ENCODE results near the gene PHLDB2.
"Not testable (repeated sequence)": the region's sequence is repeated elsewhere in the genome, so short reads cannot be mapped to it uniquely, and the experiment has no call there.

PHLDB2 gene

GRCh38 chr3:111859061-111859973 lies at the start of gene PHLDB2:
Gene PHLDB2, plus strand, starts transcription at chr3:111859265. Its CDS starts 24,813 bp downstream, at chr3:111884078.
- peak; percentile 67 to 68 for DNase-seq

DNA sequence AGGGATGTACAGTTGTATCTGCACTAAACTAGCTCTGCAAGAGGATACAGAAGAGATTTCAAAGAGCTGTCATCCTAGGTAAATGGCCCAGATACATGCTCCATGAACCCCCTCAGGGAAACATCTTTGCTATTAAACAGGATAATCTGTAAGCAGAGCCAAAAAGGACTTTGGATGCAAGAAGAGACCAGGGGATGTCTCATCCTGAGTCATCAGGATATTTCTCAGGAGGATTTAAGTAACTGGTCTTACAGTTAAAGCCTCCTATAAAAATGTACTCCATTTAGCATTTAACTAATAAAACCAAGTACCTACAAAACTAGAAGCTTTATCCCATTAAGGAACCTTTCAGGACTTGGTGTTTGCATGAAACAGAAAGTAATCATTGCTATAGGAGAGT lies 48.2 kb upstream of the PHLDB2 start:
- no peak for DNase-seq

GRCh38 chr3:111811811-111812210 lies 47.3 kb upstream of the PHLDB2 start:
- no peak for DNase-seq

DNA sequence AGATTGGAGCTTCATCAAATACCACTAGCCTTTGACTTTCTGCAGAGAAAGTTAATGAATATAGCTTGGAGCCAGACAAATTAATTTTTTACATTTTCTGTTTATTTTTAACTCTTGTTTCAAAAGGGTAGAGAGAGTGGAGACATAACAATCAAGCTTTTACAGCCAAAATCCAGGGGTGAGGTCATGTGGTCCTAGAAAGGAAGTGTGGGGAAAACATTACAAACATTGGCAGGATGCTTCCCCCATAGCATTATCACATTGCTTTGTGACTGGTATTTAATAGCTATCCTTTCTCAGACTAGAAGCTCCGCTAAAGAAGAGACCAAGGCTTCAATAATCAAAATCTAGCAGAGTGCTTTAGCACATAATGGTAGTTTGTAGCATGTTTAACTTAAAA lies 46.4 kb upstream of the PHLDB2 start:
- no peak for DNase-seq

GRCh38 chr3:111813441-111813840 lies 45.6 kb upstream of the PHLDB2 start:
- DNase-seq, result no peak

GRCh38 chr3:111813979-111814378 lies 45.1 kb upstream of the PHLDB2 start:
- no peak for DNase-seq

GRCh38 chr3:111816771-111817170 lies 42.3 kb upstream of the PHLDB2 start:
- DNase-seq, result not testable (repeated sequence)

- DNase-seq, result no peak
These were observed 39.1 kb upstream of the PHLDB2 start for GRCh38 chr3:111819927-111820326.

- no peak for DNase-seq
These were observed 38.4 kb upstream of the PHLDB2 start for GRCh38 chr3:111820651-111821050.

- no peak for DNase-seq
These were observed 37.2 kb upstream of the PHLDB2 start for GRCh38 chr3:111821891-111822290.

- no peak for DNase-seq
These were observed 36.3 kb upstream of the PHLDB2 start for GRCh38 chr3:111822804-111823203.

DNA sequence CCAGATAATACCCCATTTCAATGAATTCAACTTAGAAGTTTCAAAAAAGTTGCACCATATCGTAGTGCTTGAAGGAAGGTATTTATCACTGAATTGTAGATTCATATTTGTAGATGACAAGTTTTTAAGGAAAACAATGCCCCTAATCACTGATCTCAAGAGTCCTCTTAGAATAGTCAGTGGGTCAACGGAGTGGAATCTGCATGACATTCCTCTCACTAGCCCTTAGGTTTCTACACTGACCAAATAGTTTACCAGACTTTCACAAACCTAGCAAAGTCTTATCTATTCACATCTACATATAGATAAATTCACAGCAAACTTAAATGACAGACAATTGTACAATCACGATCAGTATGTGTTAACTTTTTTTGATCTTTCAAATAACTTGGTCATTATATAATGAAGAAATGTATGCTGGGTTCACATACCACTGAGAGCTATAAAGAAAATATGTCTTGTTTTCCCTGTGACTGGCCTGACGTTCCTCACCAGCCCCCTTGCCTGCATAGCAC lies 35.7 kb upstream of the PHLDB2 start:
- no peak for DNase-seq

- DNase-seq, result no peak
These were observed 34.7 kb upstream of the PHLDB2 start for GRCh38 chr3:111824351-111824750.

DNA sequence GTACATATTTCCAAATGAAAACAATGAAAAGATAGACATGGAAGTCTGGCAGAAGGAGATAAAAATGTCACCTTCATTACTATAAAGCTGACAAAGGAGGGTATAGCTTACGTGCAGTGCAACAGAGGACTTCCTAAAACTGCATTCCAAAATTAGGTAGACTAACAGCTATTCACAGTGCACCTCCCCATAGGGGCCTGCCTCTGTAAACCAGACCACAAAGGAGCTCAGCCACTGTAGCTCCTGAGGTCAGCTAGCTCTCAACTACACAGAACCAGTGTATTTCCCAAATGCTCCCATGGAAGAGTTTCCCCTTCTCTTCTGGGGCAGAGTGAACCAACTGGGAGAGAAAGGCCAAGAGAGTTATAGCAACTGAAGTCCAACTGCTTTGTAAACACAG lies 31.2 kb upstream of the PHLDB2 start:
- no peak for DNase-seq

DNA sequence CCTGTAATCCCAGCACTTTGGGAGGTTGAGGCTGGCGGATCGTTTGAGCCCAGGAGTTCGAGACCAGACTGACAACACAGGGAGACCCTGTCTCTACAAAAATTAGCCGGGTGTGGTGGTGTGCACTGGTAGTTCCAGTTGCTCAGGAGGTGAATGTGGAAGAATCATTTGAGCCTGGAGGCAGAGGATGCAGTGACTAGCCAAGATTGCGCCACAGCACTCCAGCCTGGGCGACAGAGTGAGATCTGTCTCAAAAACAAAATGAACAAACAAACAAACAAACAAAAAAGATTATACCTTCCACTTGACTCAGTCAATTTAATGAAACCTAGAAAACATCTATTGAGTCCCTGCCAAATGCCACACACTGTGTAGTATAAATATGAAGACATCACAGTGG lies 30.5 kb upstream of the PHLDB2 start:
- no peak for DNase-seq

- no peak for DNase-seq
These were observed 30.0 kb upstream of the PHLDB2 start for GRCh38 chr3:111829023-111829422.

DNA sequence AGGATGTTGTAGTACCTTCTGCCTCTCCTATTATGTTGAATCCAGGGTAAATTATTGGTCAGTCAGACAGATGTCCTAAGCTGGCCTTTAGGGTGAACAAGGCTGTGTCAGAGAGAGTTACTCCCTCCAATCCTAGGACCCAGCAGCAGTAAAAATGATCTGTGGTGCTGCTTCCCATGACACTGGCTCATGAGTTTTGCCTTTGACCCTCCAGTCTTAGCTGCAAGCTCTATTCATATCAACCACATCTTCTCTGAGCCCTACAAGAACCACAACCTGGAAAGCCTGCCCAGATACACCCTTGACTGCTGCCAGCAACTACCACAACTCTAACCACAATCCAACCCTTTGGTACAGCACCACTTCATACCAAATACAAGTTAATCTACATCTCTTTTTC lies 27.2 kb upstream of the PHLDB2 start:
- DNase-seq, result peak in 1 of 2 donors; percentile 34

DNA sequence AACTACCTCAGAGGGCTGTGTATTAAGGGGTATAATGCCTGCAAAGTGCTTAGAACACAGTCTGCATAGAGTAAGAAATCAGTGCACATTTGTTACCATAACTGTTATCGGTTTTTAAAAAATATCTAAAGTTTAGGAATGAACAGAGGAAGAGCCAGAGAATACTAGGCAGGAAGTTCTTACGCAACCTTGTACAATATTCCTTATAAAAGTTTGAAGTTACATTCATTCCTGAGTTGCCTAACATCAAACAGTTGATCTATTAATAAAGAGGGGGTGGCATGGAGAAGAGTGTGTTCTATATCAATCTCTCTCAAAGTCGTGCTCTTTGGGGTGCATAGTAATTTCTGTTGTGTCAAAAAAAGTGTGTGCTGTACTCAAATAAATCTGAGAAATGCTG lies 22.0 kb upstream of the PHLDB2 start:
- no peak for DNase-seq

DNA sequence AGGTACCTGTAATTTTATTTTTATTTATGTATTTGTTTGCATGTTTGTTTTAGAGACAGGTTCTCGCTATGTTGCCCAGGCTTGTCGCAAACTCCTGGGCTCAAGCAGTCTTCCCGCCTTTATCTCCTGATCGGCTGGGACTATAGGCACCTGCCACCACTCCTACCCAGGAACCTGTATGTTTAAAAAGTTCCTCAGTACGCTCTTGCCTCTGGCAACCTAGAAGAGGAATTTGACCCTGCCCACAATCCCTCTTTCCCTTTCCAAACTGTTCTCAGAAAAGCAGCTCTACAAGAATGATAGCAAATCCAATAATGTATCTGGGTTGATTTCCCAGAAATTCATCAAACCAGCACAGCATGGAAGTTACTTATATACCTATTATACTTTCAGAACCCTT lies 20.9 kb upstream of the PHLDB2 start:
- no peak for DNase-seq

DNA sequence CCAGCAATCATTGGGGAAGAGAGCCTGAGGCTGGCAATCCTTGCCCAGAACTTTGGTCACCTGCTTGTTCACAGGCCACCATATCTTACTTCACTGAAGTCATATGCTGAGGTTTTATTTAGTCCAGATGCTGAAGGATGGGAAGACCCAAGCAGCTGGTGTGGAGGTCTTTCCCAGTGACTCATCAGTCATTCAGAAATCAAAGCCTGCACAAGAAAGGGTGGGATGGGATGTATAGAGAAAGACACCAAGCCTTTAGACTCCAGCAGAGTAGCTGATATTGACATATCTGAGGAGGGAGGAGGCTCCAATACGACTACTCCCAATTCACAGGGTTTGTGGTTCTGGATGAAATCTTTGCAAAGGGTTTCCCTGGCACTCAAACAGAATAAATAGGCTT lies 13.0 kb upstream of the PHLDB2 start:
- DNase-seq, result no peak

- DNase-seq, result no peak
These were observed 12.3 kb upstream of the PHLDB2 start for GRCh38 chr3:111846717-111847116.

DNA sequence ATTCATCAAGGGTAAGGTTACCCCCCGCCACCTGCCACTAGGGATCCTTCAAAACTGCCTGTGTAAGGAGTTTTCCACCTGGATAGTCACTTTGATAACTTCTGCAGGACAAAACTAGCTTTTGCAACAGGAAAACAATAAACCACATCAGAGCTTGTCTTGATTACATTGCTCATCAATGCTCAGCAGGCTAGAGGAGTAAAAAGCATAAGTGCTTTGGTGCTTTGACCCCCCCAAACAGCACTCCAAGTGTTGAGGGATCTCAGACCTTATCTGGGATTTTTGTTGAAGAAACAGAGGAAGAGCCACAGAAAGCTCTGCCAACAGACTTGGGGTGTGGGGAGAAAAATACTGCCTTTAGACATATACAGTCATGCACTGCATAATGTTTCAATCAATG lies 10.8 kb upstream of the PHLDB2 start:
- DNase-seq, result no peak

DNA sequence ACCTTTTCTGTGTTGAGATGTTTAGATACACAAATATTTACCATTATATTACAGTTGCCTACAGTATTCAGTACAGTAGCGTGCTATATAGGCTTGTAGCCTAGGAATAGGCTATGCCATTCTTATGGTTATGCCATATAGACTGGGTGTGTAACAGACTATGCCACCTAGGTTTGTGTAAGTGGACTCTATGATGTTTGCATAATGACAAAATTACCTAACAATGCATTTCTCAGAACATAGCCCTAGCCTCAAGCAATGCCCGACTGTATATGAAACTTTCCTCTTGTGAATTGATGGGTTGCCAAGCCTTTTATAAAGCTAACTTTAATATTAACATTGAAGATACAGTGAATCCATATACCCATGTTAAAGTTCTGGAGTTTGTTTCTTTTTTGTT lies 10.3 kb upstream of the PHLDB2 start:
- no peak for DNase-seq

DNA sequence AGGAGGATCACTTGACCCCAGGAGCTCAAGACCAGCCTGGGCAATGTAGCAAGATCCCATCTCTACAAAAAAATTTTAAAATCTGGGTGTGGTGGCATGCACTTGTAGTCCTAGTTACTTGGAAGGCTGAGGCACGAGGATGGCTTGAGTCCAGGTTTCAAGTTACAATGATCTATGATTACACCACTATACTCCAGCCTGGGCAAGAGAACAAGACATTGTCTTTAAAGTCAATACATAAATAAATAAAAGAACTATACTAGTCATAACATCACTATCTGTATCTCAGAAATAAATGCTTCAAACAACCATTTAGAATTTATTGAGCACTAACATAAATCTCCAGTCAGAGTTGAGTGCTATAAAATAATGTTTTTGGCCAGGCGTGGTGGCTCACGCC lies 8.5 kb upstream of the PHLDB2 start:
- DNase-seq, result no peak

DNA sequence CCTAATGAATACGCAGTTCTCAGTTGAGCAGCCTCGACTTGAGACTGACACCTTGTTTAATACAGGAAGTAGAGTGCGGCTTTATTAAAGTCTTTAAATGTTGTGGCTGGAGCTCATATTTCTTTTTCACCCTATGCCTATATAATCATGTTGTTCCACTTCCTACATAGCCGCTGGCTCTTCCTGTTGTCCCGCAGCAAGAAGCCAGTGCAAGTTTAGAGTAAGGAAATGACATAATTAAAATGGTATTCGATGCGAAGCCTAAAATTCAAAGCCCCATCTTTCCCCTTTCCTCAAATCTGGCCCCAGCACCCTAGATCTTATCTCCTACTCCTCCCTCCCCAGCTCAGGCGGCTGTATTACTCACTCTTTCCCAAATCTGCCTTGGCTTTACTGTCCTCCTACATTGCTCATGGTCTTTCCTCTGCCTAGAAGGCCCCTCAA lies 7.5 kb upstream of the PHLDB2 start:
- DNase-seq, result no peak
